AG04449 (cell line): ENCODE results near the gene MMP11.

Source experiments
- CTCF ChIA-PET: fragments of 350-600 bp; formaldehyde crosslinking; extraction: SDS; loops from one replicate; lab custom pipeline; 2021; ENCODE audit warnings: antibody characterized with exemption; lab: Yijun Ruan, JAX
- POLR2A ChIA-PET: fragments of 400-600, 350-600 bp; formaldehyde crosslinking; extraction: SDS; loops from one replicate; lab custom pipeline; 2020; ENCODE audit warnings: antibody characterized with exemption, inconsistent platforms; lab: Yijun Ruan, JAX
- DNase-seq: peaks from one replicate; pipeline ENCODE4 v3.0.0-alpha.2; 2010; ENCODE audit warnings: low read depth, low spot score
- H3K4me3 ChIP-seq: 2 replicates; pipeline ENCODE4 v1.5.1; 2011; ENCODE audit warnings: low read depth, mild to moderate bottlenecking, control low read depth, low read length
- TF ChIP-seq, protein P1 (sequence below): IDR thresholded peaks from one replicate; pipeline ENCODE4 v1.5.1; 2011; ENCODE audit warnings: mild to moderate bottlenecking, moderate library complexity, low read length, control low read depth, inconsistent platforms; ENCODE audit not compliant: insufficient read depth; ENCODE audit errors: missing control alignments

MMP11 gene

DNA sequence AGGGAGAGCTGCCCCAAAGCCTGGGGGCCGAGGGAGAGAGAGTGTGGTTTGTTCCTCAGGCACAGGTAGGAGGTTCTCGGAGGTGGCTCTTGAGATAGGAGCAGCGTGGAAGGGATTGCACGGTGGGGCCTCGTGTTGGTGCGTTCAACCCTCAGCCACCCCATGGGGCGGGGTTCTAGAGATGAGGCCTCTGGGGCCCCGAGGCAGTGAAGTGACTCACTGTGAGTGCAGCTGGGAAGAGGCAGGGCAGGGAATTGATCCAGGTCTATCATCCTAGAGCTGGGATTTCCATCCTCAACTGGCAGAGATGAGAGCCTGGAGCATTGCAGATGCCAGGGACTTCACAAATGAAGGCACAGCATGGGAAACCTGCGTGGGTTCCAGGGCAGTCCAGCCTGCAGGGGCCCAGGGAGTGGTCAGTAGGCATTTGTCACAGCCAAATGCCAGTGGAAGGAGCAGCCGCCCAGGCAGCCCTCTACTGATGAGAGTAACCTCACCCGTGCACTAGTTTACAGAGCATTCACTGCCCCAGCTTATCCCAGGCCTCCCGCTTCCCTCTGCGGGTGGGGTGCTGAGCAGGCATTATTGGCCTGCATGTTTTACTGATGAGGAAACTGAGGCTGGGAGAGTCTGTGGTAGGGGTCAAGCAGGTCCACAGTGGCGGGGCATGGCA is 9.0 kb downstream of the MMP11 start:
- CTCF ChIA-PET = interaction anchor here (1.8 to 2.5 kb wide), 3 partner anchors 12 to 68 kb away, joined by 5 to 11 read pairs (median 11); no protein-coding TSS in a partner anchor
- no peak overlapping the region for H3K4me3 ChIP-seq
- no peak for DNase-seq
- TF ChIP-seq, protein P1, sequence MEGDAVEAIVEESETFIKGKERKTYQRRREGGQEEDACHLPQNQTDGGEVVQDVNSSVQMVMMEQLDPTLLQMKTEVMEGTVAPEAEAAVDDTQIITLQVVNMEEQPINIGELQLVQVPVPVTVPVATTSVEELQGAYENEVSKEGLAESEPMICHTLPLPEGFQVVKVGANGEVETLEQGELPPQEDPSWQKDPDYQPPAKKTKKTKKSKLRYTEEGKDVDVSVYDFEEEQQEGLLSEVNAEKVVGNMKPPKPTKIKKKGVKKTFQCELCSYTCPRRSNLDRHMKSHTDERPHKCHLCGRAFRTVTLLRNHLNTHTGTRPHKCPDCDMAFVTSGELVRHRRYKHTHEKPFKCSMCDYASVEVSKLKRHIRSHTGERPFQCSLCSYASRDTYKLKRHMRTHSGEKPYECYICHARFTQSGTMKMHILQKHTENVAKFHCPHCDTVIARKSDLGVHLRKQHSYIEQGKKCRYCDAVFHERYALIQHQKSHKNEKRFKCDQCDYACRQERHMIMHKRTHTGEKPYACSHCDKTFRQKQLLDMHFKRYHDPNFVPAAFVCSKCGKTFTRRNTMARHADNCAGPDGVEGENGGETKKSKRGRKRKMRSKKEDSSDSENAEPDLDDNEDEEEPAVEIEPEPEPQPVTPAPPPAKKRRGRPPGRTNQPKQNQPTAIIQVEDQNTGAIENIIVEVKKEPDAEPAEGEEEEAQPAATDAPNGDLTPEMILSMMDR = no peak
- POLR2A ChIA-PET = interaction anchor here (1.0 kb wide), 1 partner anchor 9 kb away, joined by 3 read pairs; the partner anchor contains the start of gene MMP11

DNA sequence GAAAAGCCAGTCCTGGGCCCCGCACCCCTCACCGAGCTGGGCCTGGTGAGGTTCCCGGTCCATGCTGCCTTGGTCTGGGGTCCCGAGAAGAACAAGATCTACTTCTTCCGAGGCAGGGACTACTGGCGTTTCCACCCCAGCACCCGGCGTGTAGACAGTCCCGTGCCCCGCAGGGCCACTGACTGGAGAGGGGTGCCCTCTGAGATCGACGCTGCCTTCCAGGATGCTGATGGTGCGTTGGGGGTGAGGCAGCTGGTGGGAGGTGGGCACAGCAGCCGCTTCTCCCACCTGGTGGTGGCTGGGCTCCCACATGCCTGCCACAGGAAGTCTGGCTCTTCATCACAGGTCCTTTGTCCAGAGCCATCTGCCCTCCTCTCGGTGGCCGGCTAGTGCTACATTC is 9.6 kb downstream of the MMP11 start:
- POLR2A ChIA-PET = no interaction called here
- H3K4me3 ChIP-seq = no peak overlapping the region
- CTCF ChIA-PET = interaction anchor here (0.8 to 2.5 kb wide), 4 partner anchors 13 to 69 kb away, joined by 3 to 11 read pairs (median 8); no protein-coding TSS in a partner anchor
- TF ChIP-seq, protein P1 = no peak
- no peak for DNase-seq

DNA sequence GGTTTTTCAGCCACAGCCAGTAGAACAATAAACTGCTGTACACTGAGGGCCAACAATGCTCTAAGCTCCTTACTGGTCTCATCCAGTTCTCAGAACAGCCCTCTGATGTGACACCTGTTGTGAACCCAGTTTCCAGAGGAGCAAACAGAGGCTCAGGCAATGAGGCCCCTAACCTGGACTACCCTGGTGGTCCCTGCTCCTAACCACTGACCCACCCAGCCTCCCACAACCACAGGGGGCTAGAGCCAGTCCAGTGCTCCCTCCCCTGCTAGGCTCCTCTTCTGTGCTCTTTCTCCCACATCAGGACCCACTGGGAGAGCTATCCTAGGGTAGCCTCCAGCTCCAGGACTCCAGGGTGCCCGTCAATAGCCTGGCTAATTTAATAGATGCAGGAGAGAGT is 10.1 kb downstream of the MMP11 start:
- no peak overlapping the region for H3K4me3 ChIP-seq
- no peak for DNase-seq
- CTCF ChIA-PET = interaction anchor here (0.8 to 2.5 kb wide), 4 partner anchors 13 to 69 kb away, joined by 3 to 11 read pairs (median 8); no protein-coding TSS in a partner anchor
- POLR2A ChIA-PET = no interaction called here
- TF ChIP-seq, protein P1 = no peak

DNA sequence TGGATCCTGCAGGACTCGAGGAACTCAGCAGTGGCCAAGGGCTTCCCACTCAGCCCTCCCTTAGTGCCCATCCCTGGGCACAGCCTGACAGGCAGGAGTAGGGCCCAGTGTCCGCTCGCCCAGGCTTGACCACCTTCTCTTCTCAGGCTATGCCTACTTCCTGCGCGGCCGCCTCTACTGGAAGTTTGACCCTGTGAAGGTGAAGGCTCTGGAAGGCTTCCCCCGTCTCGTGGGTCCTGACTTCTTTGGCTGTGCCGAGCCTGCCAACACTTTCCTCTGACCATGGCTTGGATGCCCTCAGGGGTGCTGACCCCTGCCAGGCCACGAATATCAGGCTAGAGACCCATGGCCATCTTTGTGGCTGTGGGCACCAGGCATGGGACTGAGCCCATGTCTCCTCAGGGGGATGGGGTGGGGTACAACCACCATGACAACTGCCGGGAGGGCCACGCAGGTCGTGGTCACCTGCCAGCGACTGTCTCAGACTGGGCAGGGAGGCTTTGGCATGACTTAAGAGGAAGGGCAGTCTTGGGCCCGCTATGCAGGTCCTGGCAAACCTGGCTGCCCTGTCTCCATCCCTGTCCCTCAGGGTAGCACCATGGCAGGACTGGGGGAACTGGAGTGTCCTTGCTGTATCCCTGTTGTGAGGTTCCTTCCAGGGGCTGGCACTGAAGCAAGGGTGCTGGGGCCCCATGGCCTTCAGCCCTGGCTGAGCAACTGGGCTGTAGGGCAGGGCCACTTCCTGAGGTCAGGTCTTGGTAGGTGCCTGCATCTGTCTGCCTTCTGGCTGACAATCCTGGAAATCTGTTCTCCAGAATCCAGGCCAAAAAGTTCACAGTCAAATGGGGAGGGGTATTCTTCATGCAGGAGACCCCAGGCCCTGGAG is 10.9 kb downstream of the MMP11 start:
- TF ChIP-seq, protein P1 = no peak
- ChIA-PET CTCF (interaction anchor here (0.8 to 3.6 kb wide), 4 partner anchors 14 to 68 kb away, joined by 3 to 14 read pairs (median 11); no protein-coding TSS in a partner anchor), POLR2A (no interaction called here)
- DNase-seq = no peak
- H3K4me3 ChIP-seq = no peak overlapping the region

DNA sequence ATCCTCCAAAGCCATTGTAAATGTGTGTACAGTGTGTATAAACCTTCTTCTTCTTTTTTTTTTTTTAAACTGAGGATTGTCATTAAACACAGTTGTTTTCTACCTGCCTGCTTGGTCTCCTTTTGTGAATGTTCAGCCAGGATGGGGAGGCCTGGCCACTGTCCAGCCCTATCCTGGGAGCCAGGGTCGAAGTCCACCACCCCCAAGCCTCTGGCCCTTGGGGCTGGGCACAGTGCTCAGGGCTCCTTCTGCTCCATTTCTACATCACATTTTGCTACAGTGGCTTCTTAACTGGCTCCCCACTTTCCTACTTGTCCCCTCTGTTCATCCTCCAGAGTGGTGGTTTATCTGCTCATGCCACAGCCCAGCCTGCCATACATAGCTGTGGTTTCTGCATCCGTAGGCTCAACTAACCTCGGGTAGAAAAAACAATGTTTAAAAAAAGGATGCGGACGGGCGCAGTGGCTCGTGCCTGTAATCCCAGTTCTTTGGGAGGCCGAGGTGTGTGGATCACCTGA is 11.6 kb downstream of the MMP11 start:
- ChIA-PET CTCF (interaction anchor here (0.6 to 3.6 kb wide), 3 partner anchors 13 to 65 kb away, joined by 3 to 14 read pairs (median 10); partner anchors contain the start of gene CHCHD10), POLR2A (interaction anchor here (0.5 kb wide), 1 partner anchor 73 kb away, joined by 4 read pairs; the partner anchor contains the start of gene SLC2A11)
- no peak overlapping the region for H3K4me3 ChIP-seq
- no peak for DNase-seq
- TF ChIP-seq, protein P1 = no peak
